ENCODE results near the gene KISS1R.

The KISS1R gene

DNA sequence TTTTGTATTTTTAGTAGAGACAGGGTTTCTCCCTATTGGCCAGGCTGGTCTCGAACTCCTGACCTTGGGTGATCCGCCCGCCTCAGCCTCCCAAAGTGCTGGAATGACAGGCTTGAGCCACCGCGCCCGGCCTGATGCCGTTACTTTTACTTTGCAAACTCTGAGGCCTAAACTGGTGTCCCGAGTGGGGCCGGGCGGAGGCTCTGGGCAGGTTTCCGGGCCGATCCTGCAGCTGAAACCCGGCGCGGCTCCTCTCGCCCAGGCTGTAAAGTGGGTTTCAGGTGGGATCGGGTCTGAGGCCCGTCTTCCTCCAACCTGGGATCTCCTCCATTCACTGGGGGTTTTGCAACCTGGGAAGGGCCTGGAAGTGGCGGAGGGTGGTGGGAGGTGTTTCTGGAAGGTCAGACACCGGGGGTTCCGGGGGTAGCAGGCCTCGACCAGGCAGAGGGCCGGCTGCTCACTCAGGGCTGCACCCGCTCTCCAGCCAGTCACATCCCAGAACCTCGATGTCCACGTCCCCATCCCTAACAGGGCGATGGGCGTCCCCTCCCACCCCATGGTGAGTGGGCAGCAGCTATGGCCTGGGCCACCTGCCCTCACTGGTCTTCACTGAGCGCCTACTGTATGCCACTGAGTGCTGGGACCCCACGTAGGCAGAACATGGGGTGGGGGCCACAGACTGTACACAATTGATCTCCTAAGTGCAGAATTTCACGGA, 45.7 kb downstream of the KISS1R start:
- no peaks in the 10 kb centered on the region for H3F3A ChIP-seq (ENCODE audit: low read depth)
- H3K9me2 ChIP-seq (replicated peaks; ENCODE audit: low read depth, low read length), result no peaks in the 10 kb centered on the region
- no peaks in the 10 kb centered on the region for H3K27me3 ChIP-seq (ENCODE audit: insufficient read depth, low read length, poor library complexity, severe bottlenecking)
- no peak overlapping the region for H3K4me3 ChIP-seq (ENCODE audit: low read length, poor library complexity, severe bottlenecking)
- no peak overlapping the region for H2AFZ ChIP-seq (ENCODE audit: low read length)
- H3K36me3 ChIP-seq (ENCODE audit: insufficient read depth, low read length), result peaks cover 39% of the 10 kb centered on the region; the same call in 1 of the 2 replicates
- no peaks in the 10 kb centered on the region for H3K79me2 ChIP-seq (ENCODE audit: insufficient read depth, low read length)
- H3K9me3 ChIP-seq (ENCODE audit: insufficient read depth, low read depth, low read length), result no peaks in the 10 kb centered on the region
- no peak overlapping the region for H3K4me2 ChIP-seq (ENCODE audit: low read depth, low read length, poor library complexity, severe bottlenecking)
- TF ChIP-seq CTCF (conservative IDR thresholded peaks at IDR 0.05; ENCODE audit: low read length) (no peak), EZH2phosphoT487 (IDR thresholded peaks at IDR 0.05; ENCODE audit: borderline replicate concordance) (no peak)
- no peak overlapping the region for H3K9ac ChIP-seq (ENCODE audit: low read depth, low read length, poor library complexity, severe bottlenecking)
- no peaks in the 10 kb centered on the region for H3K4me1 ChIP-seq (ENCODE audit: insufficient read depth, low read length, poor library complexity, severe bottlenecking)
- H4K20me1 ChIP-seq (ENCODE audit: insufficient read depth, low read length, poor library complexity, severe bottlenecking), result no peaks in the 10 kb centered on the region

GRCh38 chr19:963486-963951, 46.4 kb downstream of the KISS1R start:
- no peaks in the 10 kb centered on the region for H3K9me2 ChIP-seq (replicated peaks; ENCODE audit: low read depth, low read length)
- H2AFZ ChIP-seq (ENCODE audit: low read length), result no peak overlapping the region
- H3K4me3 ChIP-seq (ENCODE audit: low read length, poor library complexity, severe bottlenecking), result no peak overlapping the region
- no peaks in the 10 kb centered on the region for H3F3A ChIP-seq (ENCODE audit: low read depth)
- H3K79me2 ChIP-seq (ENCODE audit: insufficient read depth, low read length), result no peaks in the 10 kb centered on the region
- H3K4me2 ChIP-seq (ENCODE audit: low read depth, low read length, poor library complexity, severe bottlenecking), result no peak overlapping the region
- TF ChIP-seq EZH2phosphoT487 (IDR thresholded peaks at IDR 0.05; ENCODE audit: borderline replicate concordance) (no peak), CTCF (conservative IDR thresholded peaks at IDR 0.05; ENCODE audit: low read length) (no peak)
- no peaks in the 10 kb centered on the region for H3K9me3 ChIP-seq (ENCODE audit: insufficient read depth, low read depth, low read length)
- H3K9ac ChIP-seq (ENCODE audit: low read depth, low read length, poor library complexity, severe bottlenecking), result no peak overlapping the region
- no peaks in the 10 kb centered on the region for H3K4me1 ChIP-seq (ENCODE audit: insufficient read depth, low read length, poor library complexity, severe bottlenecking)
- H4K20me1 ChIP-seq (ENCODE audit: insufficient read depth, low read length, poor library complexity, severe bottlenecking), result no peaks in the 10 kb centered on the region
- H3K36me3 ChIP-seq (ENCODE audit: insufficient read depth, low read length), result peaks cover 42% of the 10 kb centered on the region; the same call in 1 of the 2 replicates
- H3K27me3 ChIP-seq (ENCODE audit: insufficient read depth, low read length, poor library complexity, severe bottlenecking), result no peaks in the 10 kb centered on the region

- Histone ChIP-seq H2AFZ (ENCODE audit: low read length) (no peak overlapping the region), H3K9ac (ENCODE audit: low read depth, low read length, poor library complexity, severe bottlenecking) (no peak overlapping the region), H3K9me3 (ENCODE audit: insufficient read depth, low read depth, low read length) (no peaks in the 10 kb centered on the region), H3K79me2 (ENCODE audit: insufficient read depth, low read length) (no peaks in the 10 kb centered on the region), H4K20me1 (ENCODE audit: insufficient read depth, low read length, poor library complexity, severe bottlenecking) (no peaks in the 10 kb centered on the region), H3F3A (ENCODE audit: low read depth) (no peaks in the 10 kb centered on the region), H3K36me3 (ENCODE audit: insufficient read depth, low read length) (peaks cover 43% of the 10 kb centered on the region; the same call in 1 of the 2 replicates), H3K27me3 (ENCODE audit: insufficient read depth, low read length, poor library complexity, severe bottlenecking) (no peaks in the 10 kb centered on the region), H3K9me2 (replicated peaks; ENCODE audit: low read depth, low read length) (no peaks in the 10 kb centered on the region), H3K4me3 (ENCODE audit: low read length, poor library complexity, severe bottlenecking) (no peak overlapping the region), H3K4me1 (ENCODE audit: insufficient read depth, low read length, poor library complexity, severe bottlenecking) (no peaks in the 10 kb centered on the region), H3K4me2 (ENCODE audit: low read depth, low read length, poor library complexity, severe bottlenecking) (no peak overlapping the region)
- TF ChIP-seq EZH2phosphoT487 (IDR thresholded peaks at IDR 0.05; ENCODE audit: borderline replicate concordance), result no peak
These were observed 47.0 kb downstream of the KISS1R start for GRCh38 chr19:964116-964520.
